Lower leg skin (tissue), 4 donors: Measurements from ENCODE around the gene DAB2IP. TPM values are rescaled to one million over a fixed set of nuclear protein-coding genes. Genes with fewer than 3 reads are reported as not detected.
"Not testable (repeated sequence)": the region's sequence is repeated elsewhere in the genome, so short reads cannot be mapped to it uniquely, and the experiment has no call there.

Source experiments
- DNase-seq, 2 donors: peaks; one replicate each; pipeline ENCODE4 v3.0.0-alpha.2; 2019; ENCODE audit warnings: low spot score in 2 of 2
- H3K4me3 ChIP-seq: fragments of 200-600 bp; sonication (generic); 2 replicates; pipeline ENCODE4 v1.5.1; 2017; ENCODE audit warnings: mild to moderate bottlenecking, low read depth; ENCODE audit not compliant: poor library complexity, severe bottlenecking
- POLR2A ChIP-seq, 2 donors: fragments of 450-650 bp; IDR thresholded peaks; one replicate each; pipeline ENCODE4 v1.6.1; 2016 to 2017; ENCODE audit warnings: antibody characterized with exemption in 2 of 2, mild to moderate bottlenecking in 1 of 2, moderate library complexity in 1 of 2
- WGBS, 2 donors: methylation state at CpG; one replicate each; pipeline ENCODE4 v1.1.5; 2018; 5-methylcytosine and 5-hydroxymethylcytosine counted together
- intact Hi-C: fragments of 100-400 bp; cut with DNase I; formaldehyde crosslinking; loops from one replicate; pipeline ENCODE4 v1.15.0; 2023; ENCODE audit warnings: low total_unique reads
- total RNA-seq, 4 donors: library from RNA; depleted of rRNA; stranded (reverse); fragments of >200 nt; gene quantifications; one replicate each; pipeline ENCODE4 v1.1.0, GENCODE V29; 2016
- TF ChIP-seq, protein P1 (sequence below), 3 donors: fragments of 450-650 bp; IDR thresholded peaks; one replicate each; pipeline ENCODE4 v1.5.1; 2016; ENCODE audit warnings: antibody characterized with exemption in 3 of 3, mild to moderate bottlenecking in 3 of 3, moderate library complexity in 2 of 3

The DAB2IP gene
- total RNA-seq, 4 donors from 2014 or later: 42.5 to 68.0 (median 57.0) TPM

- no peak for TF ChIP-seq POLR2A (IDR thresholded peaks at IDR 0.05)
- TF ChIP-seq, protein P1, sequence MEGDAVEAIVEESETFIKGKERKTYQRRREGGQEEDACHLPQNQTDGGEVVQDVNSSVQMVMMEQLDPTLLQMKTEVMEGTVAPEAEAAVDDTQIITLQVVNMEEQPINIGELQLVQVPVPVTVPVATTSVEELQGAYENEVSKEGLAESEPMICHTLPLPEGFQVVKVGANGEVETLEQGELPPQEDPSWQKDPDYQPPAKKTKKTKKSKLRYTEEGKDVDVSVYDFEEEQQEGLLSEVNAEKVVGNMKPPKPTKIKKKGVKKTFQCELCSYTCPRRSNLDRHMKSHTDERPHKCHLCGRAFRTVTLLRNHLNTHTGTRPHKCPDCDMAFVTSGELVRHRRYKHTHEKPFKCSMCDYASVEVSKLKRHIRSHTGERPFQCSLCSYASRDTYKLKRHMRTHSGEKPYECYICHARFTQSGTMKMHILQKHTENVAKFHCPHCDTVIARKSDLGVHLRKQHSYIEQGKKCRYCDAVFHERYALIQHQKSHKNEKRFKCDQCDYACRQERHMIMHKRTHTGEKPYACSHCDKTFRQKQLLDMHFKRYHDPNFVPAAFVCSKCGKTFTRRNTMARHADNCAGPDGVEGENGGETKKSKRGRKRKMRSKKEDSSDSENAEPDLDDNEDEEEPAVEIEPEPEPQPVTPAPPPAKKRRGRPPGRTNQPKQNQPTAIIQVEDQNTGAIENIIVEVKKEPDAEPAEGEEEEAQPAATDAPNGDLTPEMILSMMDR (IDR thresholded peaks at IDR 0.05): no peak
- intact Hi-C loops: loop anchor here (2.0 kb wide), 1 partner anchor 45 kb away; no protein-coding TSS in a partner anchor
- no peak overlapping the region for H3K4me3 ChIP-seq
- 88 to 92% methylated on average over 6 of the region's 6 CpGs for WGBS, 2 donors
- DNase-seq: no peak
These were observed 11.8 kb upstream of the DAB2IP start for GRCh38 chr9:121639619-121640018.

DNA sequence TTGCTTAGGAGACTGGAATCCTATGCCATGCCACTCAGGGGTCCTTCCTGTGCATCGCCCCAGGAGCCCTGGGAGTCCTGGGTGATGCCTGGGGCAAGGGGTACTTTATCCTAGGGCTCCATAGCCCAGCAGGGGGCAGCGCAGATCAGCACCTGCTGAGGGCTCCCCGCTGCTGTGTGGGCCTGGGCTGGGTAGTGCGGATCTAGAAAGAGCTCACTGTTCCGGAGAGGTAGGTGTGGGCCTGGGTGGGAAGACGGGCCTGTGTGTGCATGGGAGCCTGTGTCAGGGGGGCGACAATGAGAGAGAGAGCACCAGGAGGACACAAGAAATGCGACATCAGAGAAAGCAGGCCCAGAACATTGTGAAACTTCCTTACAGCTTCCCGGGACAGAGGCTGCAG, 11.4 kb upstream of the DAB2IP start:
- no peak for DNase-seq
- 90 to 93% methylated on average over 9 of the region's 9 CpGs for WGBS, 2 donors
- intact Hi-C loops: no loop called here
- no peak for TF ChIP-seq POLR2A (IDR thresholded peaks at IDR 0.05)
- TF ChIP-seq, protein P1 (IDR thresholded peaks at IDR 0.05): no peak
- H3K4me3 ChIP-seq: no peak overlapping the region

- intact Hi-C loops: no loop called here
- WGBS, 2 donors: 50 to 67% methylated on average over 2 of the region's 2 CpGs
- H3K4me3 ChIP-seq: no peak overlapping the region
- no peak for DNase-seq
- TF ChIP-seq, protein P1 (IDR thresholded peaks at IDR 0.05): no peak
- TF ChIP-seq POLR2A (IDR thresholded peaks at IDR 0.05): no peak
These were observed 10.8 kb upstream of the DAB2IP start for GRCh38 chr9:121640491-121641223.

DNA sequence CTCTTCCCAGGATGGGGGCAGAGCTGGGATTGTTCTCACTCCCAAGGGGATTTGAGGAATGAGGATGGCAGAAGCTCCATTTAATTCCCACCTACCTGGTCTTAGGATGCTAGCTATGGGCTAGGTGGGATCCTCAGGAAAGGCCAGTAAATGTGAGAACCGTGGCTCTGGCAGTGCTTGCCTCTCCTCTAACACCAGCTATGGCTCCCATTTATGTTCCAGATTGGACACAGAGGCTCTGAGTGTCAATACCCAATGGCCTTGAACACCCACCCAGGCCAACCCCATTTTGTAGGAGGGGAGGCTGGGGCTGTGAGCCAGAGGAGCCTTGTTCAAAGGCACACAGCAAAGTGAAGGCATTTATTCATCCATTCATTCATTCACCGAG, 10.2 kb upstream of the DAB2IP start:
- intact Hi-C loops: no loop called here
- TF ChIP-seq, protein P1 (IDR thresholded peaks at IDR 0.05): no peak
- no peak for TF ChIP-seq POLR2A (IDR thresholded peaks at IDR 0.05)
- no peak for DNase-seq
- 71 to 89% methylated on average over 2 of the region's 2 CpGs for WGBS, 2 donors
- H3K4me3 ChIP-seq: no peak overlapping the region

- H3K4me3 ChIP-seq: no peak overlapping the region
- intact Hi-C loops: no loop called here
- no peak for DNase-seq
- TF ChIP-seq, protein P1 (IDR thresholded peaks at IDR 0.05): no peak
- TF ChIP-seq POLR2A (IDR thresholded peaks at IDR 0.05): no peak
- WGBS, 2 donors: 86 to 93% methylated on average over 3 of the region's 3 CpGs
These were observed 8.7 kb upstream of the DAB2IP start for GRCh38 chr9:121642758-121643157.

DNA sequence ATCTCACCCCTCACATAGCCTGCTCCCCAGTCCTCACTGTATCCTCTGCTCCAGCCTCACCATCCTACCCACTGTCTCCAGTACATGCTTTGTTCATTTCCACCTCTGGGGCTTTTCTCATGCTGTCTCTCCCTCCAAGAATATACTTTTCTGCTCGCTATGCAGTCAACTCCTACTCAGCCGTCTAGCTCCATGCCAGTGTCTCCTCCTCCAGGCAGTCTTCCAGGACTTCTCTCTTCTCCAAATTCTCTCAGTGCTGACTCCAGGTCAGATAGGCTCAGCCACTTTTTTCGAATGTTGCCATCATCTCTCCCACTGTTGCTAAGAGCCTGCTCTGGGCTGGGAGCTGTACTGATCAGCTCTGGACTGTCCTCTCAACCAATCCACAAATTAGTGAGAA, 8.0 kb upstream of the DAB2IP start:
- intact Hi-C loops: no loop called here
- DNase-seq: no peak
- TF ChIP-seq, protein P1 (IDR thresholded peaks at IDR 0.05): no peak
- no peak for TF ChIP-seq POLR2A (IDR thresholded peaks at IDR 0.05)
- H3K4me3 ChIP-seq: no peak overlapping the region
- WGBS, 2 donors: 87 to 88% methylated on average over 3 of the region's 3 CpGs

GRCh38 chr9:121644040-121644439, 7.4 kb upstream of the DAB2IP start:
- DNase-seq, intact Hi-C loops, H3K4me3 ChIP-seq: not testable (repeated sequence)
- 94 to 95% methylated on average over 10 of the region's 10 CpGs for WGBS, 2 donors
